HG02763 (cell line): ENCODE data around the gene ANKRD12.

Experiments used
- ATAC-seq: cut with Tn5 transposase; IDR thresholded peaks from one replicate; pipeline ENCODE4 v1.9.1; 2021; ENCODE audit warnings: mild to moderate bottlenecking, moderate library complexity; ENCODE audit not compliant: unreplicated experiment

The ANKRD12 gene

DNA sequence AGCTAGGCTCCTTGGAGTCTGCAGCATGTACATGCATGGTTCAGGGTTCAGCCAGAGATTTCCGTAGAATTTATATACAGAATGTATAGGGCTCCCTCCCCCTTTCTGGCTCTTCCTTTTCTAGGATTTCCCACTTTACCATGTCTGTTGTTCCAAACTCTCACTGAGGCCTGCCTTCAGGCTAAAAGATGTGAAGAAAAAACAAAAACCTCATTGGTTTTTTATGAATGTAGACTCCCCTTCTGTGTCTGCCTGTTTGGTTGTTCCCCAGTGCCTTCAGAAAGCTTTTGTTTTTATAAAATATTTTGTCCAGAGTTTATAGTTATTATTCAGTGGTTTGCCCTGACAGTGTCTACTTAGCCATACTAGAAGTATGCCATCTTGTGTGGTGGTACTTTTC lies 30.5 kb upstream of the ANKRD12 start:
- ATAC-seq: no peak

DNA sequence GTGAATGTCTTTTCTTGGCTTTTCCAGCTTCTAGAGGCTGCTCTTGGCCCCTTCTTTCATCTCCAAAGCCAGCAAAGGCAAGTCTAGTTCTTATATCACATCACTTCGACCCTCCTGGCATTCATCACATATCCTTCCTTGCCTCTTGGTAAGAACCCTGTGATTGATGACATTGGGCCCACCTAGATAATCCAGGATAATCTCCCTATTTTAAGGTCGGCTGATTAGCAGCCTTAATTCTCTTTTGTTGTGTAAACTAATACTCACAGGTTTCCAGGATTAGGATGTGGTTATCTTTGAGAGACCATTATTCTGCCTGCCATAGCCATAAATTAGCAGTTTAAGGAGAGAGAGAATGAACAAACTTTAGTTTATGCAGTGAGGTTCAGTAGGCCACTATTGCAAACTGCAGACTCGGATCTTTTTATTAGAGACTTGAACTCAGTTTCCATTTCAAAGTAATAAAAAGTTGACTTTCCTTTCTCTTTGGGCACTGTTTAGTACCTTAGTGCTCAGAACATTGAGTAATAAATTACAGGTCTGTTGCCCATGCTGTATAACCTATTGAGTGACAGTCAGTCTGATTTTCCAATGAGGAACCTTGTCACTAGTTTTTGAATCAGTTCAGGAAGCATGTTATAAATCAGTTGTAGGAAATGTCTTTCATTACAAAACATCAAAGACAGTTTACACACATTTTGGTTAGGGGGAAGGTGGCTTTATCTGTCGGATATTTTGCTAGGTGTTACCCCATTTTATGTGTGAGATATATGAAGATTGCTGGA lies 29.6 kb upstream of the ANKRD12 start:
- no peak for ATAC-seq

DNA sequence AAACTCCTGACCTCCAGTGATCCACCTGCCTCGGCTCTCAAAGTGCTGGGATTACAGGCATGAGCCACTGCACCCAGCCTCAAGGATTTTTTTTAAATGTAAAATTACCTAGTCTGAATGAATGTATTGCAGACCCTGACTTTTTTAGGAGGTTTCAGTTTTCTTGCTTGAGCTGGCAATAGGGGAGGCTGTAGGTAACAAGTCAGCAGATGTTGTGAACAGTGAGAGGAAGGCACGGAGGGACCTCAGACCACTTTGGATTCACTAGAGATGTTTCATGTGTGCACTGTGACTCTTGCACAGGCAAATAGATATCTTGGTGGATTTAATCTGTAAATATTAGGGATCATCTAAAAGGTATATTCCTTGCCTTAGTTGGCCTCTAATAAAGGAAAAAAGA lies 27.7 kb upstream of the ANKRD12 start:
- ATAC-seq: no peak

GRCh38 chr18:9109523-9109922 lies 27.1 kb upstream of the ANKRD12 start:
- ATAC-seq: no peak

DNA sequence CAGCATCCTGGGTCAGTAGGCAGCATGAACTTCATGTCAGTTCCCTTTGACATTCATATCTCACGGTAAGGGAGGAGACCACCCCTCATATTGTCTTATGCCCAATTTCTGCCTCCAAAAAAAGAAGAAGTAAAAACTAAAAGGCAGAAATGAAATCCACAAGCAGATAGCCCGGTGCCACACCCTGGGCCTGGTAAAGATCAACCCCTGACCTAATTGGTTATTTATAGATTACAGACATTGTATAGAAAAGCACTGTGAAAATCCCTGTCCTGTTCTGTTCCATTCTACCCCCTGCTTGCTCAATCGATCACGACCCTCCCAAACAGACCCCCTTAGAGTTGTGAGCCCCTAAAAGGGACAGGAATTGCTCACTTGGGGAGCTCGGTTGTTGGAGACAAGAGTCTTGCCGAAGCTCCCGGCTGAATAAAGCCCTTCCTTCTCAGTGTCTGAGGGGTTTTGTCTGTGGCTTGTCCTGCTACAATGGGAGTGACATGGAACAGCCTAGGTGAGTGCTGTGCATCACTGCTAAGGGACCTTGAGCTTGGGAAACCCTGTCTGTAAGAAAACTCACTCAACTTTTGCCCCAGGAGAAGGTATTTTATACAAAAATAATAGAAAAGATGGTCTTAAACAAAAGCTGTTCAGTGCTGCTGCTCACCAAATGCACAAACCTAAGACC lies 23.0 kb upstream of the ANKRD12 start:
- ATAC-seq: no peak

GRCh38 chr18:9115984-9116383 lies 20.6 kb upstream of the ANKRD12 start:
- no peak for ATAC-seq

DNA sequence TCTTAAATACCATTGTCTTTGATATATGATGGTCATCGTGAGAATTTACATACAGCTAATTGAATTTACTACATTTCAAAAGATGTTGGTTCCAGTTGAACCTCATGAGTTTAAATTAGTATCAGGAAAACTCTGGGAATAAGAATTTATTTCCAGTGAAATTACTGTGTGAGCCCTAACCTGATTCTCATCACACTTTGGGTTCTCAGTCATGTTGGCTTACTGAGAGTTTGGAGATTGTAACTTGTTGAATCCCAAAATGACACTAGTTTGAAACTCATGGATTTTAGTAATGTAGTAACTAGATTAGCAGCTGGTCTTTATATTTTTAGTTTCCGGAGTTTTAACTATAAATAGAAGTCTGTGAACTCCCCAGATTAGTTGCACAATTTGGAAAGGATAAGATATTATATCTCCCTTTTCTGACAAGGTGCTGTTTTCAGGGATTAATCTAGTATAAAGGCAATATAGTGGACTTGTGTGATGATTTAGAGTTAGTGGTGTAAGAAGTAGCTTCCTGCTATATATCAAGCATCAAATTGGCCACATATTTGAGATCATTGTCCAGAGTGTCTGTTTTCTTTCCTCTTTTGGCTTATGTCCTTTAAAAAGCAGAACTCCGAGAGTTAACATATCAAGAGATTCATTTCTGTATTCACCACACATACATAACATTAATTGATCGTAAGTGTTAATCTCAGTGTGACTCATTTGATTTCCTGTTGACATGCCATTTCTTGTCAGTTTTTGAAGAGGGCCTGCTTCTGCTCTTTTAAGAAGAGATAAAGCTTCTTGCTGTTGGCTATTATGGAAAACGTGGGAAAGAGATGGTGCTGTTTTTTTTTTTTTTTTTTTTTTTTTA lies 18.4 kb upstream of the ANKRD12 start:
- ATAC-seq: no peak

GRCh38 chr18:9120796-9121195 lies 15.8 kb upstream of the ANKRD12 start:
- ATAC-seq: no peak

DNA sequence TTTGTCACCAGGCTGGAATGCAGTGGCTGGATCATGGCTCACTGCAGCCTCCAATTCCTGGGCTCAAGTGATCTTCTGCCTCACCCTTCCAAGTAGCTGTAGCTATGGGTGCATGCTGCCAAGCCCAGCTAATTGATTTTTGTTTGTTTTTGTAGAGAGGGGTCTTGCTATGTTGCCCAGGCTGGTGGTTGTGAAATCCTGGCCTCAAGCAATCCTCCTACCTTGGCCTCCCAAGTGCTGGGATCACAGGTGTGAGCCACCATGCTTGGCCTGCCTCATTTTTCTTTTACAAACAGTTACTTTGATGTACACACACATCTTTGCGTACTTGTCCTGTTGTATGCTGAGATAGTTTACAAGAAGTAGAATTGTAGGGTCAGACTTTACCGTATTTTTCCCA lies 13.1 kb upstream of the ANKRD12 start:
- ATAC-seq: no peak

DNA sequence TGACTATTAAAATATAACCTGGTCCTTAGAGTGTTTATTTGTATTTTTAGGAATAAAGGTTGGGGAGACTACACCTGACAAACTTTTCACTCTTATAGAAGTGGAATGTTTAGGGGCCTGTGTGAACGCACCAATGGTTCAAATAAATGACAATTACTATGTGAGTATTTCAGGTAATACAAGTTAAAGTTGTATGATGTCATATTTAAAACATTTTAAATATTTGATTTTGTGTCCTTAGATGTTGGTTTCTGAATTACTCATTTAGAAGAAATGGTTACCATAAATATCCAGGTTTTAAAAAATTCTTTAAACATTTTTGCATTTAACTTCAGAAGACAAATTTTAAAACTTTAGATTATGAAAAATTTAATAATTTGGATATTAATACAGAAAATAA lies 11.8 kb upstream of the ANKRD12 start:
- ATAC-seq: no peak

DNA sequence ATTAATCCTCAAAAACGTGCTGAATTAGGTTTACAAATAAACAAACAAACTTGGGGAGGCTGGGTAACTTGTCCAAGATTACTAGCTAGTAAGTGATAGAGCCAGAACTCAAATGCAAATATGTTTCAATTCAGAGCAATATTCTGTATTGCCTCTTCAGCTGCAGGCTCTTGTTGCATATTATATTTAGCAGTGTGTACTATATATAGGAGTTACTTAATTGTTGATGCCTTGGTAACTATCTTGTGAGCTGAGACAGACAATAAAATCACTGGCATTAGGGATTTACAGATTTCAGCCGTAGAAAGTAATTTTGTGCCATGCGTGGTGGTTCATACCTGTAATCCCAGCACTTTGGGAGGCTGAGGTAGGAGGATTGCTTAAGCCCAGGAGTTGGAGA lies 10.2 kb upstream of the ANKRD12 start:
- ATAC-seq: no peak

DNA sequence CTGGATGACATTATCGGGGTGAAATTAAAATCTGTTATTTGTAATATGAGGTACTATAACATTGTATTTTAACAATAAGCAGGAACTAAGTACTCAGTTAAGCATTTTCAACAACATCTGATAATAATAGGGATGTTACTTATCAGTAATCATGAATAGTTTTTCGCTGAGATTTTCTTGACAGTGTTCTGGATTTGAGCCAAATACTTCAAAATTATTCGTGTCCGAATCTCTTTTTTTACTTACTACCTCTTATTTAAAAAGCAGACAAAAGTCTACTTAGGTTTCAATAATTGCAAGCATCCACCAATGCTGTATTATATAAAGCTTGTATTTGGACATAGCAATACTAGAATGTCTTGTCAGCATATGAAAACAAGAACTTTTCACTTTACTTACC lies 6.4 kb upstream of the ANKRD12 start:
- no peak for ATAC-seq

DNA sequence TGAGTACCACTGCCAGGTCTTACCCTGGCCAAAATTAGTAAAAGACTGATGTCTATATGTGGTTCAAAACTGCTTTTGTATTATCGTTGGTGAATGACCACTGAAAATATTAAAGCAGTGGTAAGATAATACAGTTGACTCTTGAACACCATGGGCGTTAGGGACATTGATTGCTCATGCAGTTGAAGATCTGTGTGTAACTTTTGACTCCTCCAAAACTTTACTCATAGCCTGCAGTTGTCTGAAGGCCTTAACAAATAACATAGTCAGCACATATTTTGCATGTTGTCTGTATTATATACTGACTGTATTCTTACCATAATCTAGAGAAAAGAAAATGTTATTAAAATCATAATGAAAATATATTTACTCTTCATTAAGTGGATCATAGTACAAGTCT lies 5.8 kb upstream of the ANKRD12 start:
- no peak for ATAC-seq

DNA sequence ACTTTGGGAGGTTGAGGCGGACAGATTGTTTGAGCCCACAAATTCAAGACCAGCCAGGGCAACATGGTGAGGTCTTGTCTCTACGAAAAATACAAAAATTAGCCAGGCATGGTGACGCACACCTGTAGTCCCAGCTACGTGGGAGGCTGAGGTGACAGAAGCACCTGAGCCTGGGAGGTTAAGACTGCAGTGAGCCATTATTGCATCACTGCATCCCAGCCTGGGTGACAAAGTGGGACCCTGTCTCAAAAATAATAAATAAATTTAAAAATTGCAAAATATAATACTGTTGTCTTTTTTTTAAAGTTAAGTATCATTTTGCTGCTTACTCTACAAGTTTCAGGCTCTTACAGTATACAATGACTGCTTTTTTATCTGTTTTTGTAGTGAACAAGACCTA lies 4.0 kb upstream of the ANKRD12 start:
- ATAC-seq: no peak

GRCh38 chr18:9133225-9133624 lies 3.4 kb upstream of the ANKRD12 start:
- ATAC-seq: no peak

GRCh38 chr18:9135081-9135911 lies 1.3 kb upstream of the ANKRD12 start:
- ATAC-seq: no peak

DNA sequence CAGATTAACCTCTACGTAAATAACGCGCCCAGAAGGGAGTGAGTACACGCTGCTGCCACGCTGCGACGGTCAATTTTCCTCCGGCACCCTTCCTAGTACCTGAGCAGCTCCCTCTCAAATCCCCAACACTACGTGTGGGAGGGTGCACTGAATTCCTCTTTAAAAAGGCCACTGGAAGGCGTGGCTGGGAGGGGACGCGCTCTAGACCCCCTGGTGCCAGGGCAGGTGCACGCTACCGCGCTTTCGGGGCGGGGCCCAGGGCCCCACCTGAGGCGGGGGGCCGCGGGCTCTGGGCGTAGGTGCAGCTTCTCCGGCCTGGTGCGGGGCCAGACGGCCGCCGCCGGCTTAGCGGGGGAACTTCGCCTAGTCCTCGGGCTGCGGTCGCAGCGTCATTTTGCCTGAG lies 668 bp upstream of the ANKRD12 start:
- ATAC-seq: peak; percentile 16

DNA sequence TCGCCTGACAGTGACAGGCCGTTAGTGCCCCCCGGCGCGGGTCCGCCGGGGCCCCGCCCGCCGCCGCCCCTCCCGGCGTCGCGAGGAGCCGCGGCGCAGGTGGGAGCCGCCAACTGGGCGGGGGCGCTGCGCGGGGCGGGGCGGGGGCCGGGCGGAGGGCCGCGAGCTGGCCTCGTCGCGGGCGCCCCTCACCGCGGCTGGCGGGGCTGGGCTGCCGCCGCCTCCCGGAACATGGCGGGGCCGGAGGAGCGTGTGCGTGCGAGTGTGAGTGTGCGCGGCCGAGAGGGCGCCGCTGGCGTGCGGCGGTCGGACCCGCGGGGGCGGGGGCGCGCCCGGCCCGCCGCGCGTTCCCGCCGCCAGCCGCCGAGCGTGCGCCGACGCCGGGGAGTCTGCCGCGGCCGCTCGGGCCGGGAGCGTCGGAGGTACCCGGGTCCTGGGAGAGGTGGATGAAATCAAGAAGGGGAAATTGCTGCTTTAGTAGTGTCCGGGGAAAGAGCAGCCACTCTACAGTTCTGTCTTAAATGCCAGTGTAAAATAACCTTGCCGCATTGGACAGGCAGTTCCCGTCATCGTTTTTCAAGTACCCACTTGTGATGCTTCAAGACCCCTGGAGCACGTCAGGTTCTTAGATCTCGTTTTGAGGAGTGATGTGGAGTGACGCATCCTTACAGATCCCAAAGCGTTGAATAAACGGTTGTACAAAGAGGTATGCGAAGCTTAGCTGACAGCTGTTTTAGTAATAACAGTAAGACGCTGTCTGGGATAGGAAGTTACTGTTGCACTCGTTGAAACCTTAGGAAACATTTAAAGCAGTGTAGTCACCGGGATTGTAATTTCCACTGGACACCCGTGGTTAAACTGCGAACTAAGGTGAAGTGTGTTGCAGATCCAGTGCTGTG lies 836 bp downstream of the ANKRD12 start:
- peak; percentile 37 for ATAC-seq

- no peak for ATAC-seq
Measured at GRCh38 chr18:9139400-9140039, 2.9 kb downstream of the ANKRD12 start.
